SH-SY5Y (cell line): Measurements from ENCODE around the gene SEMA4B.

Source experiments
- GATA2 ChIP-seq: IDR thresholded peaks from 2 replicates; pipeline ENCODE4 v1.6.1; 2011; ENCODE audit warnings: mild to moderate bottlenecking, low read depth, low read length
- GATA3 ChIP-seq: IDR thresholded peaks from 2 replicates; pipeline ENCODE4 v1.6.1; 2011; ENCODE audit warnings: low read depth, mild to moderate bottlenecking, low read length, moderate library complexity

GRCh38 chr15:90190606-90191343 lies 10.4 kb upstream of the SEMA4B start:
- TF ChIP-seq GATA3 (no peak), GATA2 (no peak)
